Stimulated activated naive CD4-positive, alpha-beta T cell treated with Interleukin-2 at 50 U/mL for 16 hours (primary cell): ENCODE results near the gene EPB41L2.

Experiments
- DNase-seq: peaks from one replicate; lab custom pipeline; 2025; lab: John Stamatoyannopoulos, UW

EPB41L2 gene

GRCh38 chr6:130796313-130796905, 266.6 kb downstream of the EPB41L2 start:
- DNase-seq: no peak

GRCh38 chr6:130794738-130795137, 268.3 kb downstream of the EPB41L2 start:
- DNase-seq: no peak

GRCh38 chr6:130794010-130794697, 268.9 kb downstream of the EPB41L2 start:
- DNase-seq: no peak
